Nephron (organoid): ENCODE data around the gene BAZ2B.

Source experiments
- H3K27ac Mint-ChIP-seq, 3 experiments: 2 replicates each; pipeline ENCODE4 v1.8.0; 2020; ENCODE audit warnings: mixed read lengths in 3 of 3, mild to moderate bottlenecking in 2 of 3, moderate library complexity in 1 of 3
- H3K27me3 Mint-ChIP-seq: 2 replicates; pipeline ENCODE4 v1.8.0; 2021; ENCODE audit warnings: low read depth, mild to moderate bottlenecking, moderate library complexity, mixed read lengths
- H3K36me3 Mint-ChIP-seq: 2 replicates; pipeline ENCODE4 v1.8.0; 2020; ENCODE audit warnings: low read depth, mixed read lengths
- H3K4me1 Mint-ChIP-seq: 2 replicates; pipeline ENCODE4 v1.8.0; 2020; ENCODE audit warnings: mixed read lengths
- H3K4me3 Mint-ChIP-seq, 3 experiments: 2 replicates each; pipeline ENCODE4 v1.8.0; 2020; ENCODE audit warnings: mild to moderate bottlenecking in 3 of 3, mixed read lengths in 3 of 3, moderate library complexity in 2 of 3
- H3K9me3 Mint-ChIP-seq: 2 replicates; pipeline ENCODE4 v1.8.0; 2020; ENCODE audit warnings: mixed read lengths
- CTCF ChIP-seq, 3 experiments: fragments of 200-600 bp; sonication (generic); IDR thresholded peaks; one replicate each; pipeline ENCODE4 v1.5.0; 2021; ENCODE audit warnings: antibody characterized with exemption in 3 of 3; ENCODE audit not compliant: unreplicated experiment in 3 of 3

BAZ2B gene

GRCh38 chr2:159595410-159596046, 20.8 kb downstream of the BAZ2B start:
- peaks cover 6% of the 10 kb centered on the region for H3K9me3 Mint-ChIP-seq
- no peaks in the 10 kb centered on the region for H3K27me3 Mint-ChIP-seq
- peaks cover 15% of the 10 kb centered on the region for H3K4me1 Mint-ChIP-seq
- peaks cover 21% of the 10 kb centered on the region for H3K36me3 Mint-ChIP-seq
- no peak overlapping the region for H3K4me3 Mint-ChIP-seq
- no peak overlapping the region for H3K27ac Mint-ChIP-seq
- no peak for TF ChIP-seq CTCF (IDR thresholded peaks at IDR 0.05; ENCODE audit: unreplicated experiment in 3 of 3)

GRCh38 chr2:159592441-159592840, 23.9 kb downstream of the BAZ2B start:
- H3K4me3 Mint-ChIP-seq: no peak overlapping the region
- H3K9me3 Mint-ChIP-seq: peaks cover 2% of the 10 kb centered on the region
- peaks cover 22% of the 10 kb centered on the region for H3K36me3 Mint-ChIP-seq
- H3K4me1 Mint-ChIP-seq: peaks cover 19% of the 10 kb centered on the region
- no peak for TF ChIP-seq CTCF (IDR thresholded peaks at IDR 0.05; ENCODE audit: unreplicated experiment in 3 of 3)
- H3K27me3 Mint-ChIP-seq: no peaks in the 10 kb centered on the region
- H3K27ac Mint-ChIP-seq: peak overlapping the region in 1 of 3 experiments; percentile 11

- TF ChIP-seq CTCF (IDR thresholded peaks at IDR 0.05; ENCODE audit: unreplicated experiment in 3 of 3): no peak
- peaks cover 16% of the 10 kb centered on the region for H3K36me3 Mint-ChIP-seq
- no peak overlapping the region for H3K4me3 Mint-ChIP-seq
- no peaks in the 10 kb centered on the region for H3K27me3 Mint-ChIP-seq
- no peaks in the 10 kb centered on the region for H3K9me3 Mint-ChIP-seq
- H3K4me1 Mint-ChIP-seq: peaks cover 15% of the 10 kb centered on the region
- no peak overlapping the region for H3K27ac Mint-ChIP-seq
These were observed 25.1 kb downstream of the BAZ2B start for GRCh38 chr2:159591221-159591620.

DNA sequence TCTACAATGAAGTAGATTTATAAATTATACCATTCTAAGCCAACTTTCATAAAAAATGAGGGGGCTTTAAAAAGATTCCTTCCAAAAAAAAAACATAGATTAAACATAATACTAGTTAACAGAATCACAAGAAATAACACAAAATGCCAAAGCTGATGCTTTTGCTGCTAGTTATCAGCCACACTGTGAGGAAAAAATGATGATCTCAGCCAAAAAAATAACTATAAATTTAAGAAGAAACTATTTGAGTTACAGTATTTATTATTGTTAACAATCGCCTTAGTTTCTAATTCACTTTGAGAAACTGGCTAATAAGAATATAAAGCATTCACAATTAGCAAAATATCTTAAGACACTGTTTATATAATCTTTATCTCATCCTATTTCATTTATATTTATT, 27.1 kb downstream of the BAZ2B start:
- Mint-ChIP-seq H3K9me3 (no peaks in the 10 kb centered on the region), H3K36me3 (peaks cover 23% of the 10 kb centered on the region), H3K27ac (peak overlapping the region in 1 of 3 experiments; percentile 38)

DNA sequence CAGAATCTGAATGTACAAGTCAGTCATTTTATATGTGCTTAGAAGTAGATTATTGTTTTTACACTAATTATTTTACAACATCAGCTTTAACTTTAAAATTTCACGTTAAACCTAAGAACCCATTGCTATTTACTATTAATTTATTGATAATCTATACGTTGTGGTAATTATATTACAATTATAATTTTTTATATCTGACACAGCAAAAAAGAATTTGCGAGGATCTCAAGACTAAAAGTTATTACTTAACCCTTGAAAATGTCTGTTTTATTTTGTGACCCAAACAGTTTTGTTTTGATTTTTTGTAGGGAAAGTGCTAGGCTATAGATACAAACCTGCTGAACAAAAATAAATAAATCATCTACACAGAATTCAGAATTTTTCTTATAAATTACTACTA, 30.3 kb downstream of the BAZ2B start:
- no peak overlapping the region for H3K4me3 Mint-ChIP-seq
- peaks cover 42% of the 10 kb centered on the region for H3K36me3 Mint-ChIP-seq
- H3K9me3 Mint-ChIP-seq: peaks cover 2% of the 10 kb centered on the region
- H3K27me3 Mint-ChIP-seq: no peaks in the 10 kb centered on the region
- peaks cover 5% of the 10 kb centered on the region for H3K4me1 Mint-ChIP-seq
- no peak for TF ChIP-seq CTCF (IDR thresholded peaks at IDR 0.05; ENCODE audit: unreplicated experiment in 3 of 3)
- H3K27ac Mint-ChIP-seq: no peak overlapping the region

More for the DNA sequence above, 27.1 kb downstream of the BAZ2B start:
- TF ChIP-seq CTCF (IDR thresholded peaks at IDR 0.05; ENCODE audit: unreplicated experiment in 3 of 3): no peak
- no peaks in the 10 kb centered on the region for H3K27me3 Mint-ChIP-seq
- H3K4me1 Mint-ChIP-seq: peaks cover 10% of the 10 kb centered on the region
- no peak overlapping the region for H3K4me3 Mint-ChIP-seq

GRCh38 chr2:159585622-159586021, 30.7 kb downstream of the BAZ2B start:
- H3K27me3 Mint-ChIP-seq: no peaks in the 10 kb centered on the region
- TF ChIP-seq CTCF (IDR thresholded peaks at IDR 0.05; ENCODE audit: unreplicated experiment in 3 of 3): no peak
- peaks cover 3% of the 10 kb centered on the region for H3K9me3 Mint-ChIP-seq

More at GRCh38 chr2:159585622-159586021, 30.7 kb downstream of the BAZ2B start:
- Mint-ChIP-seq H3K4me3 (no peak overlapping the region), H3K36me3 (peaks cover 46% of the 10 kb centered on the region), H3K4me1 (peaks cover 5% of the 10 kb centered on the region), H3K27ac (no peak overlapping the region)
